Dermis microvascular lymphatic vessel endothelial cell (primary cell): ENCODE data around the gene FRMD4B. TPM values are rescaled to one million over a fixed set of nuclear protein-coding genes. Genes with fewer than 3 reads are reported as not detected.
A peak's percentile ranks its signal among the peaks of the same experiment; 100 is the strongest.

Experiments used
- DNase-seq, 2 donors: peaks; one replicate each; pipeline versions ENCODE4 v3.0.0 to v3.0.0-alpha.2; 2010; ENCODE audit warnings: low read depth in 2 of 2
- total RNA-seq: library from RNA; depleted of rRNA; stranded (reverse); fragments of >200 nt; gene quantifications from 2 replicates; pipeline ENCODE4 v1.2.1, GENCODE V29; 2014

Gene FRMD4B
- total RNA-seq, 1 donor from 2014 or later, result 67.8 TPM

GRCh38 chr3:69203631-69204314 lies 182.1 kb downstream of the FRMD4B start:
- DNase-seq, result peak in 1 of 2 donors; percentile 75

GRCh38 chr3:69201658-69202057 lies 184.2 kb downstream of the FRMD4B start:
- no peak for DNase-seq

GRCh38 chr3:69200384-69201068 lies 185.4 kb downstream of the FRMD4B start:
- DNase-seq, result peak; percentile 72 to 92

GRCh38 chr3:69199942-69200341 lies 185.9 kb downstream of the FRMD4B start:
- DNase-seq, result no peak

- no peak for DNase-seq
These were observed 187.9 kb downstream of the FRMD4B start for GRCh38 chr3:69197922-69198530.

GRCh38 chr3:69197455-69197854 lies 188.4 kb downstream of the FRMD4B start:
- DNase-seq, result no peak

- DNase-seq, result no peak
These were observed 189.0 kb downstream of the FRMD4B start for GRCh38 chr3:69196876-69197275.

GRCh38 chr3:69194431-69195165 lies 191.3 kb downstream of the FRMD4B start:
- peak in 1 of 2 donors; percentile 46 for DNase-seq

GRCh38 chr3:69193749-69194148 lies 192.1 kb downstream of the FRMD4B start:
- no peak for DNase-seq

- DNase-seq, result no peak
These were observed 194.4 kb downstream of the FRMD4B start for GRCh38 chr3:69191516-69191915.

GRCh38 chr3:69189487-69189886 lies 196.4 kb downstream of the FRMD4B start:
- DNase-seq, result no peak

GRCh38 chr3:69186575-69187093 lies 199.3 kb downstream of the FRMD4B start:
- DNase-seq, result no peak

- peak in 1 of 2 donors; percentile 43 for DNase-seq
These were observed 203.1 kb downstream of the FRMD4B start for GRCh38 chr3:69182588-69183316.

- peak; percentile 75 to 96 for DNase-seq
These were observed 204.2 kb downstream of the FRMD4B start for GRCh38 chr3:69181592-69182211.

- DNase-seq, result no peak
These were observed 204.9 kb downstream of the FRMD4B start for GRCh38 chr3:69180869-69181591.

GRCh38 chr3:69179740-69180372 lies 206.0 kb downstream of the FRMD4B start:
- DNase-seq, result peak in 1 of 2 donors; percentile 68

GRCh38 chr3:69178838-69179739 lies 206.8 kb downstream of the FRMD4B start:
- peak; percentile 46 to 68 for DNase-seq

GRCh38 chr3:69178082-69178481 lies 207.8 kb downstream of the FRMD4B start:
- DNase-seq, result no peak
